Left renal cortex interstitium (tissue), 4 donors: ENCODE data around the gene GRM8. TPM values are rescaled to one million over a fixed set of nuclear protein-coding genes. Genes with fewer than 3 reads are reported as not detected.
A peak's percentile ranks its signal among the peaks of the same experiment; 100 is the strongest.

ENCODE experiments used
- DNase-seq, 4 donors: peaks; one replicate each; pipeline ENCODE4 v3.0.0-alpha.2; 2013; ENCODE audit warnings: low read depth in 4 of 4, low spot score in 2 of 4, missing footprints in 1 of 4
- polyA plus RNA-seq, 4 donors: library from polyadenylated mRNA; unstranded; fragments of 120-200 nt; gene quantifications; one replicate each; pipeline ENCODE4 v1.2.1, GENCODE V29; 2013; ENCODE audit not compliant: insufficient read length in 4 of 4

GRM8 gene
- 1 to 10 TPM; 7.4 to 8.4 (median 7.7) TPM for polyA plus RNA-seq

GRCh38 chr7:127252778-127253280 lies at the start of gene GRM8:
Gene GRM8, minus strand, starts transcription at chr7:127252941.
- no peak for DNase-seq

- DNase-seq = no peak
Observed at GRCh38 chr7:127290801-127291361, 38.1 kb upstream of the GRM8 start.

- no peak for DNase-seq
Observed at GRCh38 chr7:127290116-127290655, 37.4 kb upstream of the GRM8 start.

GRCh38 chr7:127287133-127287532 lies 34.4 kb upstream of the GRM8 start:
- DNase-seq = no peak

- no peak for DNase-seq
Observed at GRCh38 chr7:127270093-127270492, 17.4 kb upstream of the GRM8 start.

- no peak for DNase-seq
Observed at GRCh38 chr7:127266047-127266446, 13.3 kb upstream of the GRM8 start.

- DNase-seq = no peak
Observed at GRCh38 chr7:127264219-127264618, 11.5 kb upstream of the GRM8 start.

- no peak for DNase-seq
Observed at GRCh38 chr7:127258111-127258510, 5.4 kb upstream of the GRM8 start.

- no peak for DNase-seq
Observed at GRCh38 chr7:127257086-127257485, 4.3 kb upstream of the GRM8 start.

- no peak for DNase-seq
Observed at GRCh38 chr7:127256041-127256725, 3.4 kb upstream of the GRM8 start.

GRCh38 chr7:127254163-127254684 lies 1.5 kb upstream of the GRM8 start:
- no peak for DNase-seq

- peak in 1 of 4 donors; percentile 46 for DNase-seq
Observed at GRCh38 chr7:127253281-127254162, 781 bp upstream of the GRM8 start.

GRCh38 chr7:127252377-127252713 lies 396 bp downstream of the GRM8 start:
- DNase-seq = no peak

GRCh38 chr7:127251465-127252376 lies 1.0 kb downstream of the GRM8 start:
- no peak for DNase-seq

GRCh38 chr7:127251036-127251464 lies 1.7 kb downstream of the GRM8 start:
- no peak for DNase-seq

GRCh38 chr7:127250312-127251035 lies 2.3 kb downstream of the GRM8 start:
- DNase-seq = no peak

GRCh38 chr7:127245607-127246006 lies 7.1 kb downstream of the GRM8 start:
- DNase-seq = peak in 1 of 4 donors; percentile 46

GRCh38 chr7:127245002-127245401 lies 7.7 kb downstream of the GRM8 start:
- peak in 2 of 4 donors; percentile 50 to 51 for DNase-seq

- DNase-seq = no peak
Observed at GRCh38 chr7:127239814-127240213, 12.9 kb downstream of the GRM8 start.
